ENCODE data around the gene SRRT. TPM values are rescaled to one million over a fixed set of nuclear protein-coding genes. Genes with fewer than 3 reads are reported as not detected.

Gene SRRT
- total and polyA plus RNA-seq, 2 donors (not counting 3 experiments of a cell fraction or from before 2014, with no cell fraction given), result 58.6 to 199 TPM

DNA sequence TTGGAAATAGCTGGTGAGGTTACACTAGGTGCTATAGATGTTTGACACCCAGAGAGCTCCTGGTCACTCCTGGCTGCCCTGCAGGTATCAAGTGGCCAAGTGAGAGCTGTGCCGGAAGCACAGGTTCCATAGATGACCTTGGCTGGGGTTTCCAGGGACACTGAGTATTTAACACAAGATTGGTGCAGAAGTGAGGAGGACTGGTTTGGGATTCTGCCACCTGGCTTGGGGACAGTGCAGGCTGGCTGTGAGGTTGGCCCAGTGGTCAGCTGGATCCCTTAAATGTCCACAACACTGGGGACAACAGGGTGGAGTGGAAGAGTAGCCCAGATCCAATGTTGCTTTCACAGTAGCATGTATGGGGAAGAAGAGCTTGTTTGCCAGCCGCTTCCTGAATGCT lies 26.1 kb downstream of the SRRT start:
- intact Hi-C loops (cut with micrococcal nuclease) (no loop called here), dilution Hi-C loops (cut with MboI; ENCODE audit: extremely low pct_ligation_motif_present, low sequenced_read_pairs) (no loop called here)
- ChIA-PET POLR2A (interaction anchor here (0.7 kb wide), 1 partner anchor 321 kb away, joined by 3 read pairs; no protein-coding TSS in a partner anchor), CTCF (interaction anchor here (1.3 to 5.7 kb wide), 2 partner anchors 158 to 176 kb away, joined by 3 to 21 read pairs; no protein-coding TSS in a partner anchor)
- H3K36me3 ChIP-seq (ENCODE audit: control insufficient read depth in 2 of 2, extremely low read depth in 1 of 2, insufficient read depth in 2 of 2, low read length in 2 of 2), result no peaks in the 10 kb centered on the region
- H3K9ac ChIP-seq (replicated peaks; ENCODE audit: extremely low read depth, insufficient read depth, low read length), result no peak overlapping the region
- no peak for DNase-seq (ENCODE audit: low read depth, low spot score)
- peaks cover 7 to 8% of the 10 kb centered on the region in 2 experiments for H3K27me3 ChIP-seq (ENCODE audit: control insufficient read depth in 2 of 2, insufficient read depth in 2 of 2, low read length in 2 of 2)
- H3K9me3 ChIP-seq (replicated peaks; ENCODE audit: control insufficient read depth, insufficient read depth, low read length), result no peaks in the 10 kb centered on the region
- TF ChIP-seq FOS (IDR thresholded peaks at IDR 0.05; ENCODE audit: borderline replicate concordance, insufficient read depth, low read length), result no peak
- no peak for TF ChIP-seq POLR2AphosphoS5 (IDR thresholded peaks at IDR 0.05; ENCODE audit: insufficient read depth, low read depth, low read length)
- no peak for TF ChIP-seq JUN (IDR thresholded peaks at IDR 0.05; ENCODE audit: borderline replicate concordance, insufficient read depth, insufficient read length, low read depth)
- TF ChIP-seq POLR2A (IDR thresholded peaks at IDR 0.05; ENCODE audit: low read depth, low read length), result no peak
- no peak for TF ChIP-seq GATA2 (IDR thresholded peaks at IDR 0.05; ENCODE audit: insufficient read depth, insufficient read length, low read depth, low read length)
- TF ChIP-seq MAX (IDR thresholded peaks at IDR 0.05; ENCODE audit: insufficient read depth, insufficient read length), result no peak
- no peak for TF ChIP-seq EZH2 (IDR thresholded peaks at IDR 0.05; ENCODE audit: borderline replicate concordance, low read depth, low read length, severe bottlenecking)
- TF ChIP-seq CTCF (IDR thresholded peaks at IDR 0.05; ENCODE audit: extremely low read depth in 1 of 2, insufficient read depth in 1 of 2, low read depth in 1 of 2, low read length in 2 of 2), result no peak
- TF ChIP-seq MYC (IDR thresholded peaks at IDR 0.05; ENCODE audit: low read depth, low read length), result no peak
- no peaks in the 10 kb centered on the region for H3K79me2 ChIP-seq (ENCODE audit: control insufficient read depth, insufficient read depth, low read length)
- H4K20me1 ChIP-seq (replicated peaks; ENCODE audit: control insufficient read depth, extremely low read depth, insufficient read depth, low read length), result no peaks in the 10 kb centered on the region
- H2AFZ ChIP-seq (ENCODE audit: low read depth, low read length), result no peak overlapping the region
- no peak overlapping the region for H3K4me3 ChIP-seq (replicated peaks in 1 of 3; ENCODE audit: insufficient read depth in 1 of 3, low read depth in 1 of 3, low read length in 3 of 3)
- H3K9me1 ChIP-seq (replicated peaks; ENCODE audit: control insufficient read depth, extremely low read depth, insufficient read depth, low read length), result no peaks in the 10 kb centered on the region
- H3K27ac ChIP-seq (ENCODE audit: insufficient read depth, low read depth, low read length), result no peak overlapping the region
- no peaks in the 10 kb centered on the region for H3K4me1 ChIP-seq (ENCODE audit: control insufficient read depth, extremely low read depth, insufficient read depth, low read length)
- BruUV-seq (replicated peaks), result no TSS peak
- no peak overlapping the region for H3K4me2 ChIP-seq (ENCODE audit: insufficient read depth, low read length)
- FAIRE-seq, result no peak
